ENCODE results near the gene FOXP1.

DNA sequence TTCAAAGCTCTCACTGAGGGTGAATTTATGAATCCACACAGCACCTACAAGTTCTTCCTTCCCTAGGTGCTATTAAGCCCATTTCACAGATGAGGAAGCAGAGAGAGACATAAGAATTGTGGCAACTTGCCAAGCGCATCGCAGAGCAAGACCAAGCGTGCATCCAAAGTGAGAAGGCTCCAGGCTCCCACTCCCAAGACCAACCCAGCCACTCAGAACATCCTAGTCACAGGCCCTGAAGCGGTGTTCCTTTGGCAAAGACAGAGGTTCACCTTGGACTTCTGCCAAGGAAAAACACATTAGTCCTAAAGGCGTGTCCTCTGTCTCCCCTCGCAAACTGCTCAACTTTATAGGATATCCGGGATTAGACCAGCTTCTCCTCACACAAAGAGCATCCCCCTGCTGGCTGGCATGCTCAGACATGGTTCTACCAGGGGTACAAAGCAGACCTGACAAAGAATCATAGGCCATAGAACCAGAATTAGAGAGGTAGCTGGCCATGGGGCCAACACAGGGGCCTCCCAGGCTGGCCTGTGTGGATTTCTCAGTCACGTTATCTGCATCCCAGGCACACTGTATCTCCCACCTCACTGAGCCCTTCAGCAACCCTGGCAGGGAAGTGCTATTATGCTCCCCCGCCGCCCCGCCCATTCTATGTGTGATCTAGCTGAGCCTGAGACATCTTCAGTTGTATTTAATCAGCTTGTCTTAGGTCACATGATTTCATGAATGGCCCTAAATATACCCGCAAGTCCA lies 160.2 kb downstream of the FOXP1 start:
- TF ChIP-seq CTCF (IDR thresholded peaks at IDR 0.05; ENCODE audit: insufficient read depth, low read depth, low read length) (no peak), EZH2 (IDR thresholded peaks at IDR 0.05; ENCODE audit: insufficient read depth, low read length) (no peak)

Measured in astrocyte (in vitro differentiated cells and primary cell).